GM18951 (cell line): ENCODE results near the gene CSNK2A1.
A peak's percentile ranks its signal among the peaks of the same experiment; 100 is the strongest.

Source experiments
- POLR2A ChIP-seq: IDR thresholded peaks from 4 replicates; pipeline ENCODE4 v1.6.1; 2011; ENCODE audit warnings: mild to moderate bottlenecking; ENCODE audit not compliant: insufficient read length, insufficient read depth; ENCODE audit errors: extremely low read depth
- in situ Hi-C: fragments of 300-500 bp; cut with MboI; formaldehyde crosslinking; loops from one replicate; pipeline ENCODE4 v1.12.0; 2022; ENCODE audit warnings: low sequenced_read_pairs, mixed read lengths, inconsistent platforms; ENCODE audit not compliant: unreplicated experiment

The CSNK2A1 gene

DNA sequence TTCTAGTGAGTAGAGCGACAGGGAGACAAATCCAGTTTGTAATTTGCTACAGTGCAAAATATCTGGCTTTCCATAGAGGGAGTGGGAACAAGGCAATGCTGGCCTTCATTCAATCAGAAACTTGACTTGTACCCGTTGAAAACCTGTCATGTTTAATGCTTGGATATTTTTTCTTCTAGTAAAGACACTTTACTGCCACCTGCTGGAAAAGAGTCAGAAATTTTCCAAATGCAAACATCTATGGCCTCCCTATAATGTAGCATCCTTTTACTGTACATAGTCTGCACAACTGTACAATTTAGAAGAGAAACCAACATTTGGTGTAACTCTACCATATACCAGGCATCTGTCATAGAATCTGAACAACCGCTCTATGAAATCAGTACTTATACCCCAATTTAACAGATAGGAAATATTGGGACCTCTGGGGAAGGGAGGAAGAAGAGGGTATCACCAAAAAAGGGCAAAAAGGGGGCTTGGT is 64.6 kb downstream of the CSNK2A1 start:
- in situ Hi-C loops, result loop anchor here (10.0 kb wide), 1 partner anchor 124 kb away; no protein-coding TSS in a partner anchor

DNA sequence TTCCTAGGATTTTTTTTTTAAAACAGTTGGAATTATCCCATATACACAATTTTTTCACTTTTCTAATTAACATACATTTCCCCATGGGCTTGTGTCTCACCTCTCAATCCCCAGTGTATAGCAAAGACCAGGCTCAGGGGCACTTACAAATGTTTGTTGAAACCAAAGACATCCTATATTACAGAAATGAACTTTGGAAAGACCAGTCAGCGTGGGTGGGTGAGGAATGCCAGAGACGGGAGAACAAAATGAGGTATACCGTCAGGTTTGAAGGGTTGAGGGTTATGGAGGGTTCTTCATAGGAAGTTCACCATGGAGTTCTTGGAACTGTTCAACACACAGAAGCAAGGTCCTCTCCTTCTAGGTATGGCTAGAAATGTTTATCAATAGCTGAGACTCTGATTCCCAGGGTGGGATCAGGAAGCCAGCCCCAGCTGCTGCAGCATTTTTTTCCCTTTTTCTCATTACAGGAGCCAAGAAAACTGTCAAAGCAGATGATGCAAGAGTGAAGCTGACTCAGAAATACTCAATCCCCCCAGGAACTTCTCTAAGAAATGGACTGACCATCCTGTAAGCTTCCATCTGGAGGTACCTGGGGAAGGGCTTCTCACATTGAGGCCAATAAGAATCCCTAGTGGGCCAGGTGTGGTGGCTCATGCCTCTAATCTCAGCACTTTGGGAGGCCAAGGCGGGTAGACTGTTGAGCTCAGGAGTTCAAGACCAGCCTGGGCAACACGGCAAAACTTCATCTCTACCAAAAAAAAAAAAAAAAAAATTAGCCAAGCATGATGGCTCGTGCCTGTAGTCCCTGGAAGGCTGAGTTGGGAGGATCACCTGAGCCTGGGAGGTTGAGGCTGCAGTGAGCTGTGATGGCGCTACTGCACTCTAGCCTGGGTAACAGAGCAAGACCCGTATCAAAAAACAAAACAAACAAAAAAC is 65.3 kb downstream of the CSNK2A1 start:
- in situ Hi-C loops, result loop anchor here (10.0 kb wide), 1 partner anchor 123 kb away; no protein-coding TSS in a partner anchor

More for the DNA sequence above, 64.6 kb downstream of the CSNK2A1 start:
- no peak for TF ChIP-seq POLR2A

DNA sequence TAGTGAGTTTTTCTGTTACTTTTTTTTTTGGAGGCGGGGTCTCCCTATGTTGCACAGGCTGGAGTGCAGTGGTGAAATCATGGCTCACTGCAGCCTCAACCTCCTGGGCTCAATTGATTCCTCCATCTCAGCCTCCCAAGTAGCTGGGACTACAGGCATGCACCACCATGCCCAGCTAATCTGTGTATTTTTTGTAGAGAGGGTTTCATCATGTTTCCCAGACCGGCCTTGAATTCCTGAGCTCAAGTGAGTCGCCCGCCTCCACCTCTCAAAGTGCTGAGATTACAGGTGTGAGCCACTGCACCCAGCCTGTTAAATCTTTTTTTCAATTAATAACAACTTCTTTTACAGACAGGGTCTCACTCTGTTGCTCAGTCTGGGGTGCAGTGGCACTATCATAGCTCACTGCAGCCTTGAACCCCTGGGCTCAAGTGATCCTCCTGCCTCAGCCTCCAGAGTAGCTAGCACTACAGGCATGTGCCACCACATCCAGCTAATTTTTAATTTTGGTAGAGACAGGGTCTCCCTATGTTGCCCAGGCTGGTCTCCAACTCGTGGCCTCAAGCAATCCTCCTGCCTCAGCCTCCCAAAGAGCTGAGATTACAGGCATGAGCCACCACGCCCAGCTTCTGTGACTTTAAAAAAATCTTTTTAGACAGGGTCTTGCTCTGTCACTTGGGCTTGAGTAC is 66.9 kb downstream of the CSNK2A1 start:
- in situ Hi-C loops, result loop anchor here (10.0 kb wide), 1 partner anchor 122 kb away; no protein-coding TSS in a partner anchor

More for the DNA sequence above, 65.3 kb downstream of the CSNK2A1 start:
- no peak for TF ChIP-seq POLR2A

DNA sequence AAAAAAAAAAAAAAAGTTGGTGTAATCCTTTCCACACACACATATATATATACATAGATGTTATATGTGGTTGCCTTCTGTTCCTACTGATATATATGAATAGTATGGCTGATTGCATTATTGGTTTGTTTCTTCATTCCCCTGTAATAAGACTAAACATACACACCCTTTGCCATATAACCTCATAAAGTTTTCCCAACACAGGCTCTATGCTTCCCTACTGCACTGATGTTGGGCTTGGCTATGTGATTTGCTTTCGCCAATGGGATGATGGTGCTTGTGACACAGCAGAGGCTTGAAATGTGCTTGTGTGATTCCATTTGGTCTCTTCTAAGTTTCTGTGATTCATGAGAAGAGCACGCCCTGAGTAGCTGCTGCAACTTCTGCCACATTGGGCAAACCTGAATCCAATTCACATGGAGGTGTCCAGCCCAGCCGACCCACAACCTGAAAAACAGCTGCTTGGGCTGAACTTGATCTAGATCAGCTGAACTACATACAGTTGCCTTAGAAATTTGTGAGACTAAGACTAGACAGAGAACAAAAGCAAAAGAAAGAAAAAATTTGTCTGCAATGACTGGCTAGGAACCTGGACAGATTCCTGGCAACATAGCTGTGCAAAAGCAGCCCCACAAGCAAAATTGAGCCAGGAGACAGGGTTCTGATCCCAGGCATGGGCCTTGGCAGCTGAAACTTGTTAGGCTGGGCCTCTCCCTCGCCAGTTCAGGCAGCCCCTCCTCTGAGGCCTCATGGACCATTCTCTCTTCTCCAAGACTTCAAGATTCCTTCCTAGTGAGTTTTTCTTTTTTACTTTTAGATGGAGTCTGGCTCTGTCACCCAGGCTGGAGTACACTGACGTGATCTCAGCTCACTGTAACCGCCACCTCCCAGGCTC is 67.9 kb downstream of the CSNK2A1 start:
- in situ Hi-C loops, result loop anchor here (10.0 kb wide), 1 partner anchor 121 kb away; no protein-coding TSS in a partner anchor

DNA sequence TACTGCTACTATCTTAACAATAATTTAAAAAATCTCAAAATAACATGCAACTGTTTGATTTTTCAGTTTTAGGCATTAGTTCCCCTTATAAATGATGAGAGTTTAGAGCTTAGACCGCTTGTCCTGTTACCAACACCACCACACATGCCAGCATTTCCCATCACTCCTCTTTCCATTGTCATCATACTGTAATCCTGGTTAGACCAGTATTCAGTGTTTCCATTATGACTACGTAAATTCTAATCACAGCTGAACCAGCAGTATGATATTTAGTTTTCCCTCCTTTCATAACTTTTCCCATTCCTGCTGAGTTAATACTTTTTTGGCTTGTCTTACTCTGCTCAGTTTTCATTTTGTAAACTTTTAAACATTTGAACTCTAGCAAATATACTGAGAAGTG is 69.0 kb downstream of the CSNK2A1 start:
- no peak for TF ChIP-seq POLR2A
- in situ Hi-C loops, result loop anchor here (10.0 kb wide), 1 partner anchor 120 kb away; no protein-coding TSS in a partner anchor

More for the DNA sequence above, 67.9 kb downstream of the CSNK2A1 start:
- no peak for TF ChIP-seq POLR2A

DNA sequence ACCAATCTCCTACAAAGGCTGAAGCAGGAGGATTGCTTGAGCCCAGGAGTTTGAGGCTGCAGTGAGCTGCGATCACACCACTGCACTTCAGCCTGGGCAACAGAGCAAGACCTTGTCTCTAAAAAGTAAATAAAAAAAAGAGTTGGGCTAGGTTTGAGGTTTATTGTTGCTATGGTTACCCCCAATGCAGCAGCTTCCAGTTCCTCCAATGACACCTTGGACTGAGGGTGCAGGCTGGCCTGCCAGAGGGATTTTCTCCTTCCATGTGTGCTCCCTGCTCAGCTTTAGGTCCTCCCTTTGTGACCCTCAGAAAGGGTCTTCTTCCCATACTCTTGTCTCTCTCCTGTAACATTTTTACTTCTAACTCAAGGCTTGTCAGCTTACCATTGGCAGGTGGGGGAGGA is 70.7 kb downstream of the CSNK2A1 start:
- no peak for TF ChIP-seq POLR2A
- in situ Hi-C loops, result loop anchor here (10.0 kb wide), 1 partner anchor 118 kb away; no protein-coding TSS in a partner anchor

DNA sequence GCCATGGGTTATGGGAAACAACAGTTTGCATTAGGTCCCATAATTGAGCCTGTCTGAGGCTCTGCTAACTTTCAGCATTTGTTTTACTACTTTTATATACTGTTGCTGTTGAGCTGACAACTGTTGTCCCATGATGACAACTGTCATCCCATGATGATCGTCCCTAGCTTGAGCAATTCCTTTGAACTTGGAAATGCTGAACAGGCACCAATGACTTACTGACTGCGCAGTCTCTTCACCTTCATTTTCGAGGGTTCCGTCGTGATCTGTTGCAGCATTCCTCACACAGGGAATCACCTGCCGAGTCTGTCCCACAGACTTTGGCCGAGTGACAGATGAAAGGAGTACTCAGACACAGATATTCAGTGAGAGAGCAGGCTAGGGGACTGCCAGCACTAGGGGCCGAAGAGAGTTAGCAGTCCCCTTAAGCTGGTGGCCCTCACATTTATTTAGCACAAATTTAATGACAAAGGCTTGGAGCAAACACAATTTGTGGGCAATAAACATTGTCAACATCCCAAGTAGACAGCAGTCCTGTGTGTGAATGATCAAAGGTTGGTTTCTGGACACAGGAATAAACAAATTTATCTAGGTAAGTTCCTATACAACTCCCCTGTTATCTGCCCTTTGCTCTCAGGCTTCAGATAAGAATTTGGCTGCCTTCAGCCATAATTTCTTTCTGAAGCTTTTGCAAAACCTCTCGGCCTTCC is 71.3 kb downstream of the CSNK2A1 start:
- TF ChIP-seq POLR2A, result no peak
- in situ Hi-C loops, result loop anchor here (10.0 kb wide), 1 partner anchor 117 kb away; no protein-coding TSS in a partner anchor

DNA sequence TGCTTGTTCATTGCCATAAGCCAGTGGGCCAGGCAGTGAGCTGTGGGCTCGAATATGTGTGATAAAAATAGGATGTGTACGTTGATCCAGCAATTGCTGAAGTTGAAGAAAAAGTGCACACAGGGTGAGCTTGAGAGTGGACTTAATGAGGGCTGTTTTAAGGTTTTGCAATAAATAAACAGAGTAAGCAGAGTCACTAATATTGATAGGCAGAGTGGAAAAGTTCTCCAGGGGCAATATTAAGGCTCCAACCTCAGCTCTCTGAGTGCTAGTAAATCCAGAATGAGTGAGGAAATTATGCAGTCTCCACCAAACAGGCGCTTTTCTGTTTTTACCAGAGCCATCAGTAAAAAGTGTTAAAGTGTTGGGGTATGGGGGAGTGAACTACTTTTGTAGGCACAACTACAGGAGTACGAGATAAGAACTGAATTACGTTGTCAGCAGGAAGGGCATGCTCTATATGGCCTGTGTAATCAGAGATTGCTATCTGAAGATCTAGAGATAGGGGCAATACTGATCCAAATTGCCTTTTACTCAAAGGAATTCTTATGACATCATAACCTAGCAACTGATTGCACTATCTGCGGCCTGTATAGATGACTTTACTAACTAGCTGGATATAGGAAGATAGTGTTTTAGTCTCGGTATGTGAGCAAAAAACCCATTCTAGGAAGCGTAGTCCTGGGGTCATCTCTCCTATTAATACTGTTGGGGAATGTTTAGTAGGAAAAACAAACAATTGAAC is 73.7 kb downstream of the CSNK2A1 start:
- in situ Hi-C loops, result loop anchor here (10.0 kb wide), 1 partner anchor 115 kb away; no protein-coding TSS in a partner anchor
- no peak for TF ChIP-seq POLR2A

DNA sequence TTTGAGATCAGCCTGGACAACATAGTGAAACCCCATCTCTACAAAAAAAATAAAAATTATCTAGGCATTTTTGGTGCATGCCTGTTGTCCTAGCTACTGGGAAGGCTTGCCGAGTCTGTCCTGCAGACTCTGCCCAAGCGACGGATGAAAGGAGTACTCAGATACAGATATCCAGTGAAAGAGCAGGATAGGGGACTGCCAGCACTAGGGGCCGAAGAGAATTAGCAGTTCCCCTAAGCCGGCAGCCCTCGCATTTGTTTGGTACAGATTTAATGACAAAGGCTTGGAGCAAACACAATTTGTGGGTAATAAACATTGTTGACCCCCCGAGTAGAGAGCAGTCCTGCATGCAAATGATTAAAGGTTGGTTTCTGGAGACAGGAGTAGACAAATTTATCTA is 75.8 kb downstream of the CSNK2A1 start:
- no peak for TF ChIP-seq POLR2A
- in situ Hi-C loops, result no loop called here

DNA sequence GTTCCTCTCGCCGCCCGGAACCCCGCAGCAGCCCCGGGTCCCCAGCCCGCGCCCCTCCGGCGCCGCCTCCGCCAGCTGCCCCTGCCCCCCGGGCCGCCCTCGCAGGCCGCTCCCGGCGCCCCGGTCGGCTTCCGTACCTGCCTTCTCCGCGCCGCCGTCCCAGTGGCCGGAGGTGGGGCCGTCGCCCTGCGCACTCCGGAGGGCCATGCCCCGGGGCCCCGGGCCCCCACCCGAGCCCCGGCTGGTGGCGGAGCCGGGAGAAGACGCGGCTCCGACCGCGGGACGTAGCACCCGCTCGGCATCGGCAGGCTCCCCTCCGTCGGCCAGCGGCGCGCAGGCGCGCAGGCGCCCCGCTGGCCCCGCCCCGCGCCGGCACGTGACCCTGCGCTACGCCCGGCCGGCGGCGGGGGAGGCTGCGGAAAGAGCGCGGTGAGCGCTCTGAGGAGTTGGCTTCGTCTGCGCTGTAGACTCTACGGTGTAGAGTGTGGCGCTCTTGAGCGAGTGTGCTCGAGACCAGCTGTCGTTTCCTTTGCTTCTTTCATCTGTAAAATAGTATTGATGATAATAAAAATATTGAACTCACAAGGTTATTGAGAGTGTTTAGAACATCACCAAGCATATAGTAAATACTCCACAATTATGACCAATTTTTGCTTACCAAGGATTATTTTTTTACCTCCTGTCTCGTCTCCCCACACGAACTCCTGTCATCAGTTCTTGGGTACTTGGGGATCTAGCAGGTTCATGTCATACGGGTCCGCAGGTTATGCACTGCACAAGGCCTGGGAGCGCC is 81.2 kb downstream of the CSNK2A1 start, which contains the start of gene TBC1D20:
TBC1D20 (minus strand) TSS at position 335 of the 793 bp plus-strand sequence; CDS start at position 207, 128 bp downstream.
- TF ChIP-seq POLR2A, result peak; percentile 93
- in situ Hi-C loops, result no loop called here
